ENCODE data around the gene KLHL1. TPM values are rescaled to one million over a fixed set of nuclear protein-coding genes. Genes with fewer than 3 reads are reported as not detected.

Gene KLHL1
- total RNA-seq, 1 experiment from 2014 or later = not detected

DNA sequence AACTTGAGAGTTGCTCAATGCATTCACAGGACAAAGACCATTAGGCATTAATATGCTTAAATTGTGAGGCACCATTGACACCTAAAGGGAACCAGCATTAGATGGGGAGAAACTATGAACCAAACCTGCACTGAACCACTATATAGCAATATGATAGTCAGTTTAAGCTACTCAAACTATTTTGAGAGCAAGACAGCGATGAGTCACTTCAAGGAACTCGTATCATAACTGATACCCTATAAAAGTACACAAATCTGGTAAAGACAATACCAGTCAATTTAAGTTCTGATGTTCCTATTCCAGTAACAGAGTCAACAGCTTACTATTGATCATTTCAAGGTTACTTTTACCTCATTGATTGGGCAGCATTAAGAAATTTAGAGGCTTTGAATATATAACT, 151.9 kb downstream of the KLHL1 start:
- Histone ChIP-seq H3K36me3 (replicated peaks; ENCODE audit: control insufficient read depth, insufficient read depth, low read length) (no peaks in the 10 kb centered on the region), H3K27me3 (ENCODE audit: control insufficient read depth, insufficient read depth, low read length) (no peaks in the 10 kb centered on the region), H3K4me3 (ENCODE audit: insufficient read depth, low read depth, low read length) (no peak overlapping the region)
- no peak for DNase-seq

DNA sequence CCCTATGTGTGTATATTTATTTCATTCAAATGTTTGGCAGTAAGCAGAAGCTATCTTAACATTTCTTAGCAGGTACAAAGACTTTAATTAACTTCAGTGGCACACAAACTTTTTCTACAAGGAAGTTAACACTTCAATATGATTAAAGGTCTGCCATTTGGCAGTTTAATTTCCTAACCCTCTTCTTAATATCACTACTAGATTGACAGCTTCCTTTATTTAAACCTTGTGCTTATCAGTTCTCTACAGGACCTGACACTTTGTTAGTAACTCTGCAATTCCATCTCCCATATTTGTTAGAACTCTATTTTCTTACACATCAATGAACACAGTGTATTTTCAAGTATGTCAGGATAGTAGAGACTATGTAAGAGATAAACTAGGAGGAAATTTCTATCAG, 153.0 kb downstream of the KLHL1 start:
- no peak for DNase-seq
- Histone ChIP-seq H3K36me3 (replicated peaks; ENCODE audit: control insufficient read depth, insufficient read depth, low read length) (no peaks in the 10 kb centered on the region), H3K27me3 (ENCODE audit: control insufficient read depth, insufficient read depth, low read length) (no peaks in the 10 kb centered on the region), H3K4me3 (ENCODE audit: insufficient read depth, low read depth, low read length) (no peak overlapping the region)

DNA sequence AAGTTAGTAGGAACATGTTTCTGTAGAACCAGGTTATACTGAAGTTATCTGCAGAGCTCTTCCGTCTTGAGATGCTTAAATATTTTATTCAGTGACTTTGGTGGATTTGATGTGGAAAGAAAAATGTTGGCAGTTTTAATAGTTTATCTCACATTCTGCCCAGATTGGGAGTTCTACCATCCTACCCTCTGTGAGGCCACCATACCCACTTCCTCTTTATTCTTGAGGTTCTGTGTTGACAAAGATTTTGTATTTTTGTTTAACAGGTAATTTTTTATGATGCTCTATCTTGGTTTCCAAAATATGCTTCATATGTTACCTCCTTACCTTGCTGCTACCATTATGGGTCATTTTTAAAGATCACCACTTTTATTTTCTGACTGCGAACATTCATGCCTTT, 156.8 kb downstream of the KLHL1 start:
- no peaks in the 10 kb centered on the region for H3K27me3 ChIP-seq (ENCODE audit: control insufficient read depth, insufficient read depth, low read length)
- H3K4me3 ChIP-seq (ENCODE audit: insufficient read depth, low read depth, low read length) = no peak overlapping the region
- no peaks in the 10 kb centered on the region for H3K36me3 ChIP-seq (replicated peaks; ENCODE audit: control insufficient read depth, insufficient read depth, low read length)
- DNase-seq = no peak

GRCh38 chr13:69950160-69950559, 158.1 kb downstream of the KLHL1 start:
- DNase-seq = no peak
- H3K4me3 ChIP-seq (ENCODE audit: insufficient read depth, low read depth, low read length) = no peak overlapping the region
- no peaks in the 10 kb centered on the region for H3K27me3 ChIP-seq (ENCODE audit: control insufficient read depth, insufficient read depth, low read length)
- H3K36me3 ChIP-seq (replicated peaks; ENCODE audit: control insufficient read depth, insufficient read depth, low read length) = no peaks in the 10 kb centered on the region

DNA sequence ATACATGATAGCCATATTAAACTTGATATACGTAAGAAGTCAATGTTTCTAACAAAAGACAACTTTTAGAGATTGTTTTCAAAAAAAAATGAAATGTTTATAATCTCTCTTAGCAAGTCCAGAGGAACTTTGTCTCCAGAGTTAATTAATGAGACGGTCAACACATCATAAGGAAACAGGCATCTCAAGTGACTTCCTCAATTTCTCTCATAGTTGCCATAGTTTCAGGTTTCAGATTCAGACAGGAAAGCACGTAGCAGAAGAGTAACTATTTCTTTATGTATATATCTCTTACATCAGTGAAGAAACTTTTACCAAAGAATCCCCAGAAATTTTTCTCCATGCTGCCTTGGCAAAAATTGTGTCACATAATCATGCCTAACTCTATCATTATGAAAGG, 160.2 kb downstream of the KLHL1 start:
- Histone ChIP-seq H3K27me3 (ENCODE audit: control insufficient read depth, insufficient read depth, low read length) (no peaks in the 10 kb centered on the region), H3K4me3 (ENCODE audit: insufficient read depth, low read depth, low read length) (no peak overlapping the region), H3K36me3 (replicated peaks; ENCODE audit: control insufficient read depth, insufficient read depth, low read length) (no peaks in the 10 kb centered on the region)
- DNase-seq = no peak

GRCh38 chr13:69947582-69947981, 160.7 kb downstream of the KLHL1 start:
- H3K4me3 ChIP-seq (ENCODE audit: insufficient read depth, low read depth, low read length) = no peak overlapping the region
- H3K27me3 ChIP-seq (ENCODE audit: control insufficient read depth, insufficient read depth, low read length) = no peaks in the 10 kb centered on the region
- H3K36me3 ChIP-seq (replicated peaks; ENCODE audit: control insufficient read depth, insufficient read depth, low read length) = no peaks in the 10 kb centered on the region
- DNase-seq = no peak

DNA sequence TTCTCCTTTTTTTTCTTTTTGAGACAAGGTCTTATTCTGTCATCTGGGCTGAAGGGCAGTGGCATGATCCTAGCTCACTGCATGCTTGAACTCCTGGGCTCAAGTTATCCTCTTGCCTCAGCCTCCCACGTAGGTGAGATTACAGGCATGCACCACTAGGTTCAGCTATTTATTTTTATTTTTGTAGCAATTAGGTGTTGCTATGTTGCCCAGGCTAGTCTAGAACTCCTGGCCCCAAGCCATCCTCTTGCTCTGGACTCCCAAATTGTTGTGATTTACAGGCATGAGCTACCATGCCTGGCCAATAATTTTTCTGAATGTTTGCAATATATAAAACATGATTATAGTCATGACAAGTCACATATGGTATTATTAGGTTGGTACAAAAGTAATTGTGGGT, 161.7 kb downstream of the KLHL1 start:
- Histone ChIP-seq H3K36me3 (replicated peaks; ENCODE audit: control insufficient read depth, insufficient read depth, low read length) (no peaks in the 10 kb centered on the region), H3K27me3 (ENCODE audit: control insufficient read depth, insufficient read depth, low read length) (no peaks in the 10 kb centered on the region), H3K4me3 (ENCODE audit: insufficient read depth, low read depth, low read length) (no peak overlapping the region)
- DNase-seq = no peak

DNA sequence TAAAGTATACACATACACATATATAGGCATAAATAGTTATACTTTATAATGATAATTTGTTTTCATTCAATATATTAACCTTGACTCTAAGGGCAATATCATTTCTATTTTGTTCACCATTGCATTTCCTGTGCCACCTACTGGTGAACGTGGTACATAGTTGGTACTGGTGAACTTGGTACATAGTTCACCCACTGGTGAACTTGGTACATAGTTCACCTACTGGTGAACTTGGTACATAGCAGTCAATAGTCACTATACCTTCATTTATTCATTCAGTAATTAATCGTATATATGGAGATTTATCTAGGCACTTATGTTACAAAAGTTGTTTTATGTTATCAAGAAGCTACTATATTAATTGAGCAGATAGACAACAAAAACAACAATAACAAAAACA, 173.2 kb downstream of the KLHL1 start:
- no peak for DNase-seq
- Histone ChIP-seq H3K27me3 (ENCODE audit: control insufficient read depth, insufficient read depth, low read length) (no peaks in the 10 kb centered on the region), H3K4me3 (ENCODE audit: insufficient read depth, low read depth, low read length) (no peak overlapping the region), H3K36me3 (replicated peaks; ENCODE audit: control insufficient read depth, insufficient read depth, low read length) (no peaks in the 10 kb centered on the region)

DNA sequence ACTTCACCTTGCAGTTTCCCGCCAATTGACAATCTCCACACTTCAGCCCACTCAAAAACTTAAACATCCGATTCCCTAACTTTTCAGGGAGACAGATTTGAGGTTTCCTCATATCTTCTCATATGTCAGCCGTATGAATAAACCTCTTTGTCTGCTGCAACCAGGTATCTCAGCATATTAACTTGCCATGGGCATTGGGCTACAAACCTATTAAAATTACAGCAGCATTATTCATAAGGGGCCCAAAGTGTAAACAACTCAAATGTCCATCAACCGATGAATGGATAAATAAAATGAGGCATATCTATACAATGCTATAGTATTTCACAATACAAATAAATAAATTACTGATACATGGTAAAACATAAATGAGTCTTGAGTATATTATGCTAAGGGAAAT, 180.0 kb downstream of the KLHL1 start:
- no peak overlapping the region for H3K4me3 ChIP-seq (ENCODE audit: insufficient read depth, low read depth, low read length)
- no peaks in the 10 kb centered on the region for H3K27me3 ChIP-seq (ENCODE audit: control insufficient read depth, insufficient read depth, low read length)
- DNase-seq = no peak
- H3K36me3 ChIP-seq (replicated peaks; ENCODE audit: control insufficient read depth, insufficient read depth, low read length) = no peaks in the 10 kb centered on the region

DNA sequence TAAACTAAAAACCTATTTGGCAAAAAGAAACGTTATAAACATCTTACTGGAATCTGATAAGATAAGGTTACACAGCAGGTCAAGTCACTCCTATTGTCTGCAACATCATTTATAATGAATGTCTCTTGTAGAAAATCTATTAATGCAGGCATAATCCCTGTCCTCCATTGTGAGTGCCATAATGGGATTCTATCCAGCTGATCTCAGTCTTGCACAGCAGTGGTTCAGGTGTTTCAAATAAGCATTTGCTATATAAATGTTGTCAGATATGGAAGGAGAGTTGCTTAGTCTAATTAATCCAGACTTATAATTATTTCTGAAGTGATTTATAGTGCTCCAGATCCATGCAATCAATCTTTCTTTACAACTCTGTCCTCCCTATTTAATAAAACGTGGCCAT, 187.1 kb downstream of the KLHL1 start:
- H3K4me3 ChIP-seq (ENCODE audit: insufficient read depth, low read depth, low read length) = no peak overlapping the region
- no peak for DNase-seq
- H3K36me3 ChIP-seq (replicated peaks; ENCODE audit: control insufficient read depth, insufficient read depth, low read length) = no peaks in the 10 kb centered on the region
- H3K27me3 ChIP-seq (ENCODE audit: control insufficient read depth, insufficient read depth, low read length) = no peaks in the 10 kb centered on the region

DNA sequence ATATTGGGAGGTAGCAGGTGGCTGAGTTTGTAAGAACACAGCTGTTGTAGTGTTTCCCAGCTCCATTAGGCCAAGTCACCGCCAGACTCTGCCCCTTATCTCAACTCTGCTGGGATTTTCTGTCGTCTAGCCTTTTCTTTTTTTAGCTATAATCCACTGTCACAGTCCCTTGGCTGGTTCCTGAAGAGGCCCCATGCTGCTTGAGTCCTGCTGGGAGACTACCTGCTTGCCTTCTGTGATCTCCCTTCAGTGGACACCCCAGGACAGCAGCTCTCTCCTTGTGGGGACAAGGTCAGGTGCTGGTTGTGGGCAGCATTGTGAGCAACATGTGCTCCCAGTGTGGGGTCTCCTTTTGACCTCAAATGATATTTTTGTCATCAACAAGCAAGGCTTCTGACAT, 195.6 kb downstream of the KLHL1 start:
- Histone ChIP-seq H3K4me3 (ENCODE audit: insufficient read depth, low read depth, low read length) (no peak overlapping the region), H3K27me3 (ENCODE audit: control insufficient read depth, insufficient read depth, low read length) (no peaks in the 10 kb centered on the region; the same call in 1 of the 2 replicates), H3K36me3 (replicated peaks; ENCODE audit: control insufficient read depth, insufficient read depth, low read length) (no peaks in the 10 kb centered on the region)
- no peak for DNase-seq

DNA sequence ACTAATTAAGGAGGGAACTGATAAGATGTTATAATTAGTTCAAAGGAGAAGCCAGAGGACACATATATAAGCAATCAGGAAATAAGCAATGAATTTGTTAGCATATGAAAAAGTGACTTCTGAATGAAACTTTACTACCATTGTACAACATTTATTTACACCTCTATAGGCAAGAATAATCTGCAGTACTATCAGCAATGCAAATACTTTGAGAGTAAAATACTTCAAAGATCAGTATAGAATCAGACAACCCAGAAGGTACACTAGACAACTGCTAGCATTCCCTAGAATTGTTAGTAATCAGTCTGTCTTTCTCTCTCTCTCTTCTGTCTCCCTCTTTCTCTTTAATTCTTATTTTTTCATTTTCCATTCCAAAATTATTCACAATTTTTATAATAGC, 197.5 kb downstream of the KLHL1 start:
- Histone ChIP-seq H3K27me3 (ENCODE audit: control insufficient read depth, insufficient read depth, low read length) (no peaks in the 10 kb centered on the region; the same call in 1 of the 2 replicates), H3K36me3 (replicated peaks; ENCODE audit: control insufficient read depth, insufficient read depth, low read length) (no peaks in the 10 kb centered on the region), H3K4me3 (ENCODE audit: insufficient read depth, low read depth, low read length) (no peak overlapping the region)
- DNase-seq = no peak

- DNase-seq = no peak
- Histone ChIP-seq H3K36me3 (replicated peaks; ENCODE audit: control insufficient read depth, insufficient read depth, low read length) (no peaks in the 10 kb centered on the region), H3K4me3 (ENCODE audit: insufficient read depth, low read depth, low read length) (no peak overlapping the region), H3K27me3 (ENCODE audit: control insufficient read depth, insufficient read depth, low read length) (no peaks in the 10 kb centered on the region; the same call in 1 of the 2 replicates)
These were observed 203.5 kb downstream of the KLHL1 start for GRCh38 chr13:69904784-69905183.

DNA sequence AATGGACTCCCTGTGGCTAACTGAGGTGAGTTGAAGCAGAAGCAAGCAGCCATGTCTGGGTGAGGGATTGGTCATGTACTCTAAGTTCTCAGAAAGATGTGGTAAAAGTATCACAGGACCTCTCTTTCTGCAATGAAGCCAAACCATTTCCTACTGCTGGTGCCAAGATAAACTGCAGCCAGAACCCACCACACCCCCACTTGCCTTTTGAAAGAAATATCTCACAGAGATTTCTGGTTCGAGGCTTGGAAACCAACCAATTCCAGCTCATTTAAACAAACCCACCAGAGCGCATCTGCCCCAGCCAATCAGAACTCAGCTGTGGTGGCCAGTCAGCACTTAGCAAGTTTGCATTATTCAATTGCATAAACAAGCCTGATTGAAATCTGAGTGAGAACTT, 205.2 kb downstream of the KLHL1 start:
- DNase-seq = no peak

DNA sequence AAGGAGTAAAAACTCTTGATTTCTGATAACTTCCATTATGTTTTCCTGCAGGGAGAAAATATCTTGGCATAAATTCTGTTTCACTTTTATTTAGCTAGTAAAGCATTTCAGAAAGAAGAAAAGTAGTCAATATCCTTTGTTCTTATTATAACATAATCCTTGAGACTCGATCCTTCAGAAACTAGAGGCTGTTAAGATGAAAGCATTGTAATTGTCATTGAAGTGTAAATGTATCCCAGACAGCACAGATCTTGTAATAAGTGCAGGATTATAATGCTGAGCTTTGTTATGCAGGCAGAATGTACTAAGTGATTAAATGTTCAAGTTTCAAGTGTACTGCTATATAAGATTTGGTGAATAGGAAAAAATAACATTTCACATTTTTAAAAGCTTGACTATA, 225.8 kb downstream of the KLHL1 start:
- no peaks in the 10 kb centered on the region for H3K27me3 ChIP-seq (ENCODE audit: control insufficient read depth, insufficient read depth, low read length)
- DNase-seq = no peak
- H3K4me3 ChIP-seq (ENCODE audit: insufficient read depth, low read depth, low read length) = no peak overlapping the region
- no peaks in the 10 kb centered on the region for H3K36me3 ChIP-seq (replicated peaks; ENCODE audit: control insufficient read depth, insufficient read depth, low read length)

More for the DNA sequence above, 205.2 kb downstream of the KLHL1 start:
- no peaks in the 10 kb centered on the region for H3K36me3 ChIP-seq (replicated peaks; ENCODE audit: control insufficient read depth, insufficient read depth, low read length)
- no peaks in the 10 kb centered on the region for H3K27me3 ChIP-seq (ENCODE audit: control insufficient read depth, insufficient read depth, low read length)
- no peak overlapping the region for H3K4me3 ChIP-seq (ENCODE audit: insufficient read depth, low read depth, low read length)

DNA sequence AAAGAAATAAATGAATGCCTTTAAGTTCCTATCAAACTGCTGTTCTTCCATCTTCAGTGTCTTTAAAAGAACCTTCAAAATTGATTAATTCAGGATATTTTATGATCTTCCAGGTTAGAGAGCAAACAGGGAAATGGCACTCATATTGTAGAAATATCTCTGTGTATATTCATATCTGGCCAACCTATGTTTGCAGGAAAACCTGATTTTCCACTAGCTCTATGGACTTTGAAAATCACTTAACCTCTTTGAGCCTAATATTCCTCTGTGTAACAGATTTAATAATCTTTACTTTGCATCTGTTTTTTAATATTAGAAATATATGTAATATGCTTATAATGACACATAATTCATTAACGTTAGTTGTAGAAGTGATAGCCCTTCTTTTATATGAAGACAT, 228.3 kb downstream of the KLHL1 start:
- Histone ChIP-seq H3K36me3 (replicated peaks; ENCODE audit: control insufficient read depth, insufficient read depth, low read length) (no peaks in the 10 kb centered on the region), H3K27me3 (ENCODE audit: control insufficient read depth, insufficient read depth, low read length) (no peaks in the 10 kb centered on the region), H3K4me3 (ENCODE audit: insufficient read depth, low read depth, low read length) (no peak overlapping the region)
- DNase-seq = no peak
